HL-60 (cell line): ENCODE data around the gene VPS35.

ENCODE experiments used
- DNase-seq, 2 experiments: peaks; one replicate each; pipeline ENCODE4 v3.0.0-alpha.2; 2010 to 2020; ENCODE audit warnings: low read depth in 1 of 2, low spot score in 1 of 2
- H3K27ac ChIP-seq: fragments of 250-450 bp; sonication (Bioruptor Pico); replicated peaks from 2 replicates; pipeline ENCODE4 v1.5.1; 2020; ENCODE audit warnings: mild to moderate bottlenecking, moderate library complexity
- H3K27me3 ChIP-seq: fragments of 250-450 bp; sonication (Bioruptor Pico); 2 replicates; pipeline ENCODE4 v1.5.1; 2021; ENCODE audit warnings: mild to moderate bottlenecking, moderate library complexity; ENCODE audit not compliant: insufficient read depth, poor library complexity, severe bottlenecking
- H3K4me3 ChIP-seq: replicated peaks from 2 replicates; pipeline ENCODE4 v1.5.1; 2011; ENCODE audit warnings: mild to moderate bottlenecking, control low read depth, low read length; ENCODE audit not compliant: insufficient read depth
- GABPA ChIP-seq: IDR thresholded peaks from 2 replicates; pipeline ENCODE4 v1.6.1; 2012; ENCODE audit warnings: low read depth
- POLR2AphosphoS5 ChIP-seq: IDR thresholded peaks from 2 replicates; pipeline ENCODE4 v1.6.1; 2012; ENCODE audit warnings: low read depth
- SPI1 ChIP-seq: IDR thresholded peaks from 2 replicates; pipeline ENCODE4 v1.6.1; 2012; ENCODE audit warnings: low read depth, mild to moderate bottlenecking, borderline replicate concordance
- TF ChIP-seq, protein P1 (sequence below): IDR thresholded peaks from 2 replicates; pipeline ENCODE4 v1.6.1; 2012; ENCODE audit warnings: low read depth; ENCODE audit not compliant: insufficient replicate concordance
- TF ChIP-seq, protein P2 (sequence below): IDR thresholded peaks from one replicate; pipeline ENCODE4 v1.5.1; 2011; ENCODE audit warnings: low read length, control low read depth, inconsistent platforms; ENCODE audit not compliant: insufficient read depth

Gene VPS35

GRCh38 chr16:46720619-46721018, 31.6 kb upstream of the VPS35 start:
- H3K27ac ChIP-seq = no peak overlapping the region
- TF ChIP-seq, protein P1, sequence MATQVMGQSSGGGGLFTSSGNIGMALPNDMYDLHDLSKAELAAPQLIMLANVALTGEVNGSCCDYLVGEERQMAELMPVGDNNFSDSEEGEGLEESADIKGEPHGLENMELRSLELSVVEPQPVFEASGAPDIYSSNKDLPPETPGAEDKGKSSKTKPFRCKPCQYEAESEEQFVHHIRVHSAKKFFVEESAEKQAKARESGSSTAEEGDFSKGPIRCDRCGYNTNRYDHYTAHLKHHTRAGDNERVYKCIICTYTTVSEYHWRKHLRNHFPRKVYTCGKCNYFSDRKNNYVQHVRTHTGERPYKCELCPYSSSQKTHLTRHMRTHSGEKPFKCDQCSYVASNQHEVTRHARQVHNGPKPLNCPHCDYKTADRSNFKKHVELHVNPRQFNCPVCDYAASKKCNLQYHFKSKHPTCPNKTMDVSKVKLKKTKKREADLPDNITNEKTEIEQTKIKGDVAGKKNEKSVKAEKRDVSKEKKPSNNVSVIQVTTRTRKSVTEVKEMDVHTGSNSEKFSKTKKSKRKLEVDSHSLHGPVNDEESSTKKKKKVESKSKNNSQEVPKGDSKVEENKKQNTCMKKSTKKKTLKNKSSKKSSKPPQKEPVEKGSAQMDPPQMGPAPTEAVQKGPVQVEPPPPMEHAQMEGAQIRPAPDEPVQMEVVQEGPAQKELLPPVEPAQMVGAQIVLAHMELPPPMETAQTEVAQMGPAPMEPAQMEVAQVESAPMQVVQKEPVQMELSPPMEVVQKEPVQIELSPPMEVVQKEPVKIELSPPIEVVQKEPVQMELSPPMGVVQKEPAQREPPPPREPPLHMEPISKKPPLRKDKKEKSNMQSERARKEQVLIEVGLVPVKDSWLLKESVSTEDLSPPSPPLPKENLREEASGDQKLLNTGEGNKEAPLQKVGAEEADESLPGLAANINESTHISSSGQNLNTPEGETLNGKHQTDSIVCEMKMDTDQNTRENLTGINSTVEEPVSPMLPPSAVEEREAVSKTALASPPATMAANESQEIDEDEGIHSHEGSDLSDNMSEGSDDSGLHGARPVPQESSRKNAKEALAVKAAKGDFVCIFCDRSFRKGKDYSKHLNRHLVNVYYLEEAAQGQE = no peak
- TF ChIP-seq GABPA (no peak), SPI1 (no peak), POLR2AphosphoS5 (no peak)
- TF ChIP-seq, protein P2, sequence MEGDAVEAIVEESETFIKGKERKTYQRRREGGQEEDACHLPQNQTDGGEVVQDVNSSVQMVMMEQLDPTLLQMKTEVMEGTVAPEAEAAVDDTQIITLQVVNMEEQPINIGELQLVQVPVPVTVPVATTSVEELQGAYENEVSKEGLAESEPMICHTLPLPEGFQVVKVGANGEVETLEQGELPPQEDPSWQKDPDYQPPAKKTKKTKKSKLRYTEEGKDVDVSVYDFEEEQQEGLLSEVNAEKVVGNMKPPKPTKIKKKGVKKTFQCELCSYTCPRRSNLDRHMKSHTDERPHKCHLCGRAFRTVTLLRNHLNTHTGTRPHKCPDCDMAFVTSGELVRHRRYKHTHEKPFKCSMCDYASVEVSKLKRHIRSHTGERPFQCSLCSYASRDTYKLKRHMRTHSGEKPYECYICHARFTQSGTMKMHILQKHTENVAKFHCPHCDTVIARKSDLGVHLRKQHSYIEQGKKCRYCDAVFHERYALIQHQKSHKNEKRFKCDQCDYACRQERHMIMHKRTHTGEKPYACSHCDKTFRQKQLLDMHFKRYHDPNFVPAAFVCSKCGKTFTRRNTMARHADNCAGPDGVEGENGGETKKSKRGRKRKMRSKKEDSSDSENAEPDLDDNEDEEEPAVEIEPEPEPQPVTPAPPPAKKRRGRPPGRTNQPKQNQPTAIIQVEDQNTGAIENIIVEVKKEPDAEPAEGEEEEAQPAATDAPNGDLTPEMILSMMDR = no peak
- no peak for DNase-seq
- no peaks in the 10 kb centered on the region for H3K27me3 ChIP-seq
- no peak overlapping the region for H3K4me3 ChIP-seq

DNA sequence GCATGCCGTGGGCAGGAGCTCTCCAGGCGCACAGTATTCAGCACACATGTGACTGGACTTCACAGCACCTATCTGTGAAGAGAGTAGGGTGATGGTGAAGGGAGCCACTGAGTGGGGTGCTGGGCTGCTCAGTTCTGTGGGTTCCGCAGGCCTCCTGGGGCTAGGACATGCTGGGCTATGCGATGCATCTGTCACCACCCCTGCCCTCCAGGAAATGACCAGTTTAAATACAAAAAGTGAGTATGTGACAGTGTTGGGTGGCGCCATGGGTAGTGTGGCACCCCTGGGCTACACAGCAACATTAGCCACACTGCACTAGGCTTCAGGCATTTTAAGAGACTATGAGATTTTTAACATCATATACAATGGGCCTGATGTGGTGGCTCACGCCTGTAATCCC, 30.6 kb upstream of the VPS35 start:
- Histone ChIP-seq H3K27ac (no peak overlapping the region), H3K4me3 (no peak overlapping the region), H3K27me3 (no peaks in the 10 kb centered on the region)
- no peak for DNase-seq
- TF ChIP-seq GABPA (no peak), SPI1 (no peak), POLR2AphosphoS5 (no peak)
- TF ChIP-seq, protein P2 = no peak
- TF ChIP-seq, protein P1 = no peak

GRCh38 chr16:46718214-46718613, 29.2 kb upstream of the VPS35 start:
- no peaks in the 10 kb centered on the region for H3K27me3 ChIP-seq
- TF ChIP-seq SPI1 = no peak
- no peak overlapping the region for H3K27ac ChIP-seq
- DNase-seq = no peak
- no peak overlapping the region for H3K4me3 ChIP-seq

- Histone ChIP-seq H3K4me3 (no peak overlapping the region), H3K27ac (no peak overlapping the region), H3K27me3 (no peaks in the 10 kb centered on the region)
- TF ChIP-seq SPI1 (no peak), POLR2AphosphoS5 (no peak), GABPA (no peak)
- TF ChIP-seq, protein P2 = no peak
- TF ChIP-seq, protein P1 = no peak
- DNase-seq = no peak
Measured at GRCh38 chr16:46717692-46718091, 28.7 kb upstream of the VPS35 start.
